ENCODE measurements around the gene SPOCK2. TPM values are rescaled to one million over a fixed set of nuclear protein-coding genes. Genes with fewer than 3 reads are reported as not detected.

The SPOCK2 gene
- total RNA-seq, 4 donors from 2014 or later = 4.6 to 12.1 (median 7.8) TPM

- no peak for TF ChIP-seq POLR2A (IDR thresholded peaks at IDR 0.05; ENCODE audit: low read depth)
- no peak for TF ChIP-seq POLR2AphosphoS5 (IDR thresholded peaks at IDR 0.05)
- no peak for TF ChIP-seq CTCF (IDR thresholded peaks at IDR 0.05)
- no peak for TF ChIP-seq EP300 (IDR thresholded peaks at IDR 0.05)
- peaks cover 0 to 6% (median 0%) of the 10 kb centered on the region in 4 donors for H3K36me3 ChIP-seq
- no peak for DNase-seq (ENCODE audit: extremely low spot score)
- 100% methylated on average over 4 of the region's 5 CpGs for WGBS
- H3K4me3 ChIP-seq = no peak overlapping the region
- peaks cover 0 to 13% (median 10%) of the 10 kb centered on the region in 4 donors for H3K4me1 ChIP-seq
- intact Hi-C loops (cut with DNase I) = no loop called here
- H3K27ac ChIP-seq (replicated peaks in 1 of 4) = no peak overlapping the region
- no peaks in the 10 kb centered on the region for H3K27me3 ChIP-seq
- H3K9me3 ChIP-seq = peaks cover 0 to 4% (median 0%) of the 10 kb centered on the region in 4 donors
Observed at GRCh38 chr10:72072046-72072445, 16.3 kb downstream of the SPOCK2 start.

- DNase-seq (ENCODE audit: extremely low spot score) = no peak
- Histone ChIP-seq H3K36me3 (peaks cover 0 to 7% (median 0%) of the 10 kb centered on the region in 4 donors), H3K27ac (replicated peaks in 1 of 4) (no peak overlapping the region), H3K4me1 (peaks cover 0 to 16% (median 12%) of the 10 kb centered on the region in 4 donors), H3K4me3 (no peak overlapping the region), H3K9me3 (peaks cover 0 to 4% (median 0%) of the 10 kb centered on the region in 4 donors), H3K27me3 (no peaks in the 10 kb centered on the region)
- intact Hi-C loops (cut with DNase I) = no loop called here
- WGBS = 91% methylated on average over 6 of the region's 7 CpGs
- no peak for TF ChIP-seq POLR2A (IDR thresholded peaks at IDR 0.05; ENCODE audit: low read depth)
- TF ChIP-seq CTCF (IDR thresholded peaks at IDR 0.05) = no peak
- no peak for TF ChIP-seq POLR2AphosphoS5 (IDR thresholded peaks at IDR 0.05)
Observed at GRCh38 chr10:72069751-72070526, 18.4 kb downstream of the SPOCK2 start.

- Histone ChIP-seq H3K27me3 (no peaks in the 10 kb centered on the region), H3K36me3 (peaks cover 0 to 7% (median 0%) of the 10 kb centered on the region in 4 donors), H3K4me3 (no peak overlapping the region), H3K9me3 (peaks cover 0 to 4% (median 0%) of the 10 kb centered on the region in 4 donors), H3K27ac (replicated peaks in 1 of 4) (no peak overlapping the region), H3K4me1 (peaks cover 0 to 16% (median 12%) of the 10 kb centered on the region in 4 donors)
- no peak for TF ChIP-seq POLR2AphosphoS5 (IDR thresholded peaks at IDR 0.05)
- no peak for TF ChIP-seq CTCF (IDR thresholded peaks at IDR 0.05)
- no peak for TF ChIP-seq POLR2A (IDR thresholded peaks at IDR 0.05; ENCODE audit: low read depth)
- no peak for TF ChIP-seq EP300 (IDR thresholded peaks at IDR 0.05)
- WGBS = 91% methylated on average over 11 of the region's 12 CpGs
- intact Hi-C loops (cut with DNase I) = no loop called here
- DNase-seq (ENCODE audit: extremely low spot score) = no peak
Observed at GRCh38 chr10:72068901-72069446, 19.4 kb downstream of the SPOCK2 start.

GRCh38 chr10:72068126-72068765 lies 20.1 kb downstream of the SPOCK2 start:
- 97% methylated on average over 11 of the region's 11 CpGs for WGBS
- Histone ChIP-seq H3K27me3 (no peaks in the 10 kb centered on the region), H3K27ac (replicated peaks in 1 of 4) (no peak overlapping the region), H3K4me3 (no peak overlapping the region), H3K4me1 (peaks cover 0 to 16% (median 10%) of the 10 kb centered on the region in 4 donors), H3K9me3 (peaks cover 0 to 4% (median 0%) of the 10 kb centered on the region in 4 donors), H3K36me3 (peaks cover 0 to 7% (median 0%) of the 10 kb centered on the region in 4 donors)
- no peak for TF ChIP-seq EP300 (IDR thresholded peaks at IDR 0.05)
- TF ChIP-seq POLR2AphosphoS5 (IDR thresholded peaks at IDR 0.05) = no peak
- no peak for TF ChIP-seq POLR2A (IDR thresholded peaks at IDR 0.05; ENCODE audit: low read depth)
- TF ChIP-seq CTCF (IDR thresholded peaks at IDR 0.05) = no peak
- DNase-seq (ENCODE audit: extremely low spot score) = no peak
- intact Hi-C loops (cut with DNase I) = no loop called here

Data from esophagus muscularis mucosa (tissue), 4 donors.